Activated T-helper 1 cell treated with anti-CD3 and anti-CD28 coated beads, Interleukin-12 subunit alpha, Interleukin-12 subunit beta, Interleukin-2, Interleukin-4 antibody, amounts not matched to agents 30 ng/mL and 10 ng/mL and 1 ng/mL, durations not matched to agents 14 hours and 24 hours and 36 hours (primary cell): Measurements from ENCODE around the gene SMCO2. TPM values are rescaled to one million over a fixed set of nuclear protein-coding genes. Genes with fewer than 3 reads are reported as not detected.

Source experiments
- DNase-seq: peaks from one replicate; pipeline ENCODE4 v3.0.0; 2021; ENCODE audit warnings: low spot score
- H3K27ac Mint-ChIP-seq: one replicate; pipeline ENCODE4 v1.8.0; 2021; ENCODE audit warnings: mild to moderate bottlenecking, mixed read lengths
- H3K27me3 Mint-ChIP-seq: one replicate; pipeline ENCODE4 v1.8.0; 2022; ENCODE audit warnings: mild to moderate bottlenecking, moderate library complexity, mixed read lengths; ENCODE audit not compliant: insufficient read depth
- H3K36me3 Mint-ChIP-seq: one replicate; pipeline ENCODE4 v1.8.0; 2021; ENCODE audit warnings: low read depth, mixed read lengths
- H3K4me1 Mint-ChIP-seq: one replicate; pipeline ENCODE4 v1.8.0; 2021; ENCODE audit warnings: low read depth, mixed read lengths
- H3K4me3 Mint-ChIP-seq: one replicate; pipeline ENCODE4 v1.8.0; 2021; ENCODE audit warnings: mild to moderate bottlenecking, moderate library complexity, mixed read lengths
- H3K9me3 Mint-ChIP-seq: one replicate; pipeline ENCODE4 v1.8.0; 2021; ENCODE audit warnings: mixed read lengths
- intact Hi-C: fragments of 100-400 bp; cut with micrococcal nuclease; formaldehyde crosslinking; loops from one replicate; pipeline ENCODE4 v1.15.1; 2024
- total RNA-seq: library from RNA; stranded (reverse); gene quantifications from 2 replicates; pipeline ENCODE4 v1.2.3, GENCODE V29; 2022

SMCO2 gene
- total RNA-seq, 1 donor from 2014 or later, result 0.99 TPM

DNA sequence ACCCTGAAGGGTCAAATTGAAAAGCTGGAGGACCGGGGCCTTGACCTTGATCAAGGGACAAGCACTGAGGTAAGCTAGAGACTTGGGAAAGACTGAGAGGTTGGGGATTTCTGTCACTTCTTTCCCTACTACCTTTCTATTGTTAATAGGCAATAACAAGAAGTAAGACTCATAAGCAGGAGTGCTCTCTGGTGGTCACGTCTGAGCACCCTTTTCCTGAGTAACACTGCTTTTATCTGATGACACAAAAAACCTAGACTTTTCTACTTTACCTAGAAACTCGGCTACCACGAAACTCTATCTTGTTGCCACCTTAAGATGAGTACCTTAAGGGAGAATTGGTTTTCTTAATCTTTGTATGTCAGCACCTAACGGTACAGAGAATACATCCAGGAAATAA, 41.9 kb downstream of the SMCO2 start:
- peaks cover 7% of the 10 kb centered on the region for H3K27me3 Mint-ChIP-seq

DNA sequence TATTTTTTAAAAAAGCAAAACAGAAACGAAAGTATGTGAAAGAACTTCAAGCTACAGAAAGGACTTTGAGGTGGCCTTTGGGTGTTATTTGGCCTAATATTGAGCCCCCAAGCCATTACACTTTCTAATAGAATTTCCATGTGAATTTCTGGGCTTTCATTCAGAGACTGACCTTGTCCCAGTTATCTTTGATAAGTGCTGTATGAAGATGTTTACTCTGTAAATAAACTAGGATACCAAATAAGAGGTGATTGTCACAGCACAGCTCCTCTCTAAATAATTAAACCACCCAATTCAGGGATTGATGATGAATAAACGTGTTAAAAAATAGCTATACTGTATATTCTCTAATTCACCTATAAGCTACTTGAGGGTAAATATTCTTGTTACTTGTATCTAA, 44.7 kb downstream of the SMCO2 start:
- H3K27me3 Mint-ChIP-seq, result peaks cover 7% of the 10 kb centered on the region
- H3K27ac Mint-ChIP-seq, result no peak overlapping the region
- peaks cover 10% of the 10 kb centered on the region for H3K36me3 Mint-ChIP-seq
- H3K4me1 Mint-ChIP-seq, result peaks cover 6% of the 10 kb centered on the region
- intact Hi-C loops, result no loop called here
- DNase-seq, result no peak
- no peak overlapping the region for H3K4me3 Mint-ChIP-seq
- peaks cover 12% of the 10 kb centered on the region for H3K9me3 Mint-ChIP-seq

More for the DNA sequence above, 41.9 kb downstream of the SMCO2 start:
- peaks cover 4% of the 10 kb centered on the region for H3K36me3 Mint-ChIP-seq
- H3K4me3 Mint-ChIP-seq, result no peak overlapping the region
- intact Hi-C loops, result loop anchor here (2.0 kb wide), 1 partner anchor 14 kb away; no protein-coding TSS in a partner anchor
- H3K27ac Mint-ChIP-seq, result no peak overlapping the region
- peaks cover 14% of the 10 kb centered on the region for H3K9me3 Mint-ChIP-seq
- H3K4me1 Mint-ChIP-seq, result peaks cover 6% of the 10 kb centered on the region
- no peak for DNase-seq

DNA sequence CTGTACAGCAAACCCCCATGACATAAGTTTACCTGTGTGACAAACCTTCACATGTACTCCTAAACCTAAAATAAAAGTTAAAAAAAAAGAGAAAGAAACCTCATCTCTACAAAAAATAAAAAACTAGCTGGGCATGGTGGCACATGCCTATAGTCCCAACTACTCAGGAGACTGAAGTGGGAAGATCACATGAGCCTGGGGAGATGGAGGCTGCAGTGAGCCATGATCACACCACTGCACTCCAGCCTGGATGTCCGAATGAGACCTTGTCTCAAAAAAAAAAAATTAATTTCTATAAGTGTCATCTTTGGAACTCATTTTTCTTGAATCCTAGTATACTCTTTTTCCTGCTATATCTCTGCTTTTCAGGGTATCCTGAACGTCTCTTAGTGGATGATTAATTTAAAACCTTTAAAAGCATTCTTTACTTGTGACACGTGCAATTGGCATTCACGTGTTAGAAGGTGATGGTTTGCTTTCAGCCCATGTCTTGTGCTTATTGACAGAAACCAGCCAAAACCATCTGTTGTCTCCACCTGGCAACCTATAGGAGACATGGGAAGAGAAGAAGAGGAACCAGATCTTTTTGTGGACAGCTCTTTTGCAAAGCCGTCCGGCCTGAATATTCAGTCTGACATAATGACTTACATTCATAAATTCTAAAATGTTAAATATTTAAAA, 46.9 kb downstream of the SMCO2 start:
- intact Hi-C loops, result no loop called here
- Mint-ChIP-seq H3K4me1 (peaks cover 24% of the 10 kb centered on the region), H3K36me3 (peaks cover 13% of the 10 kb centered on the region), H3K4me3 (no peak overlapping the region), H3K27me3 (peaks cover 7% of the 10 kb centered on the region), H3K9me3 (peaks cover 9% of the 10 kb centered on the region), H3K27ac (no peak overlapping the region)
- no peak for DNase-seq

DNA sequence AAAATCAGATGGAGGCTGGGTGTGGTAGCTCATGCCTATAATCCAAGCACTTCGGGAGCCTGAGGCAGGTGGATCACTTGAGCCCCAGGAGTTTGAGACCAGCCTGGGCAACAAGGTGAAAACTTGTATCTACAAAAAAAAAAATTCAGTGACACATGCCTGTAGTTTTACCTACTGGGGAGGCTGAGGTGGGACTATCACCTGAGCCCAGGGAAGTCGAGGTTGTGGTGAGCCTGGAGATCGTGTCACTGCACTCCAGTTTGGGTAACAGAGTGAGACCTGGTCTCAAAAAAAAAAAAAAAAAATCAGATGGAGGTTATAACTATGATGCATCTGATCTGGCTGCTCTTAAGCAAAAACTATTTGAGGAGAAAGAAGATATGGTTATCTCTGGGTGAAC, 50.9 kb downstream of the SMCO2 start:
- intact Hi-C loops, result loop anchor here (5.0 kb wide), 1 partner anchor 255 kb away; the partner anchor contains the start of gene STK38L
- no peak for DNase-seq
- Mint-ChIP-seq H3K4me3 (peak overlapping the region; percentile 3), H3K36me3 (peaks cover 11% of the 10 kb centered on the region), H3K4me1 (peaks cover 51% of the 10 kb centered on the region), H3K27ac (peak overlapping the region; percentile 76), H3K9me3 (no peaks in the 10 kb centered on the region), H3K27me3 (peaks cover 7% of the 10 kb centered on the region)

GRCh38 chr12:27498149-27498548, 51.6 kb downstream of the SMCO2 start:
- peak overlapping the region; percentile 3 for H3K4me3 Mint-ChIP-seq
- H3K27me3 Mint-ChIP-seq, result no peaks in the 10 kb centered on the region
- peak; percentile 16 for DNase-seq
- H3K27ac Mint-ChIP-seq, result peak overlapping the region; percentile 76
- peaks cover 4% of the 10 kb centered on the region for H3K9me3 Mint-ChIP-seq
- H3K36me3 Mint-ChIP-seq, result peaks cover 11% of the 10 kb centered on the region
- H3K4me1 Mint-ChIP-seq, result peaks cover 53% of the 10 kb centered on the region
- intact Hi-C loops, result loop anchor here (1.0 to 5.0 kb wide), 8 partner anchors 26 to 755 kb away; partner anchors contain the start of genes ITPR2, PPFIBP1 and STK38L

GRCh38 chr12:27498761-27499160, 52.2 kb downstream of the SMCO2 start:
- H3K9me3 Mint-ChIP-seq, result peaks cover 4% of the 10 kb centered on the region
- H3K27me3 Mint-ChIP-seq, result no peaks in the 10 kb centered on the region
- intact Hi-C loops, result loop anchor here (1.0 to 5.0 kb wide), 8 partner anchors 26 to 755 kb away; partner anchors contain the start of genes ITPR2, PPFIBP1 and STK38L

DNA sequence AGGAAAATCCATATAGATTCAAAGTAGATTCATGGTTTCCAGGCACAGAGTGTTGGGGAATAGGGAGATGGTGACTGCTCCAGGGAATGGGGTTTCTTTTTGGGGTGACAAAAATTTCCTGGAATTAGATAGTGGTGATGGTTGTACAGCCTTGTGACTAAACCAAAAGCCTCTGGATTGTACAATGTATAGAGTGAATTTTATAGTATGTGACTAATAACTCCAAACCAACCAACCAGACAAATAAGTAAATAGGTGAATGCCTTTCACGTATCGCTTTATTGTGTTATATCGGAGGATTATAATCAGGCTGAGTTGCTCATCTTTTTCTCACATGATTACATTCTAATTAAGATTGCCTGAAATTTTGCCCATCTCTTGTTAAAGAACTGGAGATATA, 52.8 kb downstream of the SMCO2 start:
- no peak for DNase-seq
- no peak overlapping the region for H3K4me3 Mint-ChIP-seq
- intact Hi-C loops, result loop anchor here (2.0 to 5.0 kb wide), 2 partner anchors 57 to 257 kb away; partner anchors contain the start of gene STK38L
- H3K4me1 Mint-ChIP-seq, result peaks cover 53% of the 10 kb centered on the region
- peaks cover 8% of the 10 kb centered on the region for H3K9me3 Mint-ChIP-seq
- H3K27me3 Mint-ChIP-seq, result no peaks in the 10 kb centered on the region
- peaks cover 11% of the 10 kb centered on the region for H3K36me3 Mint-ChIP-seq
- H3K27ac Mint-ChIP-seq, result peak overlapping the region; percentile 76

More at GRCh38 chr12:27498761-27499160, 52.2 kb downstream of the SMCO2 start:
- Mint-ChIP-seq H3K36me3 (peaks cover 11% of the 10 kb centered on the region), H3K4me1 (peaks cover 53% of the 10 kb centered on the region), H3K4me3 (peak overlapping the region; percentile 12), H3K27ac (peak overlapping the region; percentile 76)
- DNase-seq, result no peak

DNA sequence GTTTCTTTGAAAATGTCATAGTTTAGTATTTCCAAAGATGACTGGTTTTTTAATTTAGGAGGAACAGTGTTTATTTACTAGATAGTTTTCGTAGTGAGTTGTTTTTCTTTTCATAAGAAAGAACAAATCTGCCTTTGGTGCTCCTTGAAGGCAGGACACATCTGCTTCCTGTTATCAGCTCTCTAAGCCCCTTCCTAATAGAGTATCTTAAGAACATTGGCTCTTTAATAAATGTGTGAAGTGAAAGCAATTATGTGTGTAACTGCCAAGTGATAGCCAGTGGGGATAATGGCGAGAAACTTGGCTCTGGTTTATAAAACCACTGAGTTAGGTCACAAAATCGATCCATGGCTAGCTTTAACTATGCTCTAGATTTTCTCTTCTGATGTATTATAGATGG, 54.0 kb downstream of the SMCO2 start:
- no peaks in the 10 kb centered on the region for H3K27me3 Mint-ChIP-seq
- H3K4me1 Mint-ChIP-seq, result peaks cover 53% of the 10 kb centered on the region
- intact Hi-C loops, result no loop called here
- DNase-seq, result no peak
- H3K4me3 Mint-ChIP-seq, result no peak overlapping the region
- no peak overlapping the region for H3K27ac Mint-ChIP-seq
- peaks cover 6% of the 10 kb centered on the region for H3K36me3 Mint-ChIP-seq
- H3K9me3 Mint-ChIP-seq, result peaks cover 8% of the 10 kb centered on the region

DNA sequence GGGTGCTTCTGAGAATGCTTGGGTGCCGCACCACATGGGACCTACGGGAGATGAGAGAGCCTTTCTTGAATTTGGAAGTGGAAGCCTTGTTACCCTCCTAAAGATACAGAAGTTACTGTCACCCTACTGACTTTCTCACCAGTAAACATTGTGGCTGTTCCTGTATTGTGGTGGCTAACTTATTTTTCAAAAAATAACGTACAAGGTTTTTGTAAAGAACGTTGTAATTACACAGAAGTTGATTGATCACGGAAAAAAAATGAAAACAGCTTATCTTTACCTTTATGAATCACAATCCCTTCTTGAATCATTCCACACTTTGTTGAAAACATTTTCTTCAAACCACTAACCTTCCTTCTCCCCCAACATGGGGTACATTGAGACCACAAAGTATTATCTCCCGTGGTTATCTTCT, 55.5 kb downstream of the SMCO2 start:
- peak overlapping the region; percentile 61 for H3K4me3 Mint-ChIP-seq

GRCh38 chr12:27504507-27504906, 58.0 kb downstream of the SMCO2 start:
- Mint-ChIP-seq H3K36me3 (peaks cover 5% of the 10 kb centered on the region), H3K9me3 (peaks cover 27% of the 10 kb centered on the region), H3K4me3 (no peak overlapping the region), H3K27ac (no peak overlapping the region), H3K4me1 (peaks cover 22% of the 10 kb centered on the region), H3K27me3 (peaks cover 7% of the 10 kb centered on the region)
- intact Hi-C loops, result no loop called here
- DNase-seq, result no peak

More for the DNA sequence above, 55.5 kb downstream of the SMCO2 start:
- peaks cover 21% of the 10 kb centered on the region for H3K9me3 Mint-ChIP-seq
- DNase-seq, result no peak
- H3K27ac Mint-ChIP-seq, result peak overlapping the region; percentile 87
- intact Hi-C loops, result loop anchor here (1.0 kb wide), 5 partner anchors 22 to 320 kb away; partner anchors contain the start of gene PPFIBP1
- H3K4me1 Mint-ChIP-seq, result peaks cover 47% of the 10 kb centered on the region
- peaks cover 8% of the 10 kb centered on the region for H3K36me3 Mint-ChIP-seq
- no peaks in the 10 kb centered on the region for H3K27me3 Mint-ChIP-seq

DNA sequence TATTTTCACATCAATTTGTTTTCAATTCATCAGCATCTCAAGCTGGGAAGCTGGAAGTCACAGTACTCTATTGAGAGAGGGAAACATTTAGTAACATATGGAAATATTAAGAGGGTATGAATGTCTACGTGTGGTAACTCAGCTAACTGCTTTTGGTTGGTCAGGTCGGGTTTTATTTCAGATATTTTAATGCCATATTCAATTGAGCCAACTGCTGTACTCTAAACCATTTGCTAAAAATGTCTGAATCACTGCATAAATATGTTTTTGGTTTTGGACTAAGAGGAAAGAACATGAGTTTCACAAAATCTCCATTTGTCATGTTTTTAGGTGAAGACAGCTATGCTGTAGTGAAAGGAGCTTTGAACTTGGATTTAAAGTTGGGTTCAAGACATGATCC, 58.6 kb downstream of the SMCO2 start:
- no peak for DNase-seq
- H3K4me1 Mint-ChIP-seq, result peaks cover 19% of the 10 kb centered on the region
- peaks cover 7% of the 10 kb centered on the region for H3K27me3 Mint-ChIP-seq
- H3K4me3 Mint-ChIP-seq, result no peak overlapping the region
- intact Hi-C loops, result no loop called here
- H3K36me3 Mint-ChIP-seq, result peaks cover 5% of the 10 kb centered on the region
- H3K9me3 Mint-ChIP-seq, result peaks cover 27% of the 10 kb centered on the region
- no peak overlapping the region for H3K27ac Mint-ChIP-seq

GRCh38 chr12:27505761-27506160, 59.2 kb downstream of the SMCO2 start:
- DNase-seq, result no peak
- H3K4me3 Mint-ChIP-seq, result no peak overlapping the region
- intact Hi-C loops, result no loop called here
- peaks cover 27% of the 10 kb centered on the region for H3K9me3 Mint-ChIP-seq
- H3K27me3 Mint-ChIP-seq, result peaks cover 7% of the 10 kb centered on the region
- H3K27ac Mint-ChIP-seq, result no peak overlapping the region
- peaks cover 16% of the 10 kb centered on the region for H3K4me1 Mint-ChIP-seq
- peaks cover 5% of the 10 kb centered on the region for H3K36me3 Mint-ChIP-seq

- no peak for DNase-seq
- Mint-ChIP-seq H3K4me3 (no peak overlapping the region), H3K27me3 (peaks cover 17% of the 10 kb centered on the region), H3K9me3 (peaks cover 27% of the 10 kb centered on the region), H3K36me3 (peaks cover 7% of the 10 kb centered on the region), H3K4me1 (peaks cover 10% of the 10 kb centered on the region), H3K27ac (no peak overlapping the region)
- intact Hi-C loops, result no loop called here
Measured at GRCh38 chr12:27506645-27507189, 60.2 kb downstream of the SMCO2 start.
